B cell (primary cell): ENCODE data around the gene AANAT. TPM values are rescaled to one million over a fixed set of nuclear protein-coding genes. Genes with fewer than 3 reads are reported as not detected.

ENCODE experiments used
- ATAC-seq: fragments of 200-7000 bp; cut with Tn5 transposase; one replicate; pipeline ENCODE4 v1.10.0; 2021; ENCODE audit warnings: low read depth, mild to moderate bottlenecking, moderate number of reproducible peaks, moderate library complexity
- CTCF ChIA-PET: fragments of 350-600 bp; sonication (Branson Sonifier 250); formaldehyde crosslinking; loops from one replicate; lab custom pipeline; 2021; ENCODE audit warnings: antibody characterized with exemption, inconsistent platforms; lab: Charles Lee
- POLR2A ChIA-PET: fragments of 350-600 bp; sonication (Branson Sonifier 250); formaldehyde crosslinking; loops from one replicate; lab custom pipeline; 2021; ENCODE audit warnings: antibody characterized with exemption; lab: Charles Lee
- DNase-seq: peaks from one replicate; pipeline ENCODE4 v3.0.0; 2013
- H2AFZ ChIP-seq: 2 replicates; pipeline ENCODE4 v1.6.1; 2012; ENCODE audit warnings: mild to moderate bottlenecking, low read depth, low read length; ENCODE audit not compliant: insufficient read depth, poor library complexity, severe bottlenecking
- H3K27ac ChIP-seq, 2 donors: 1 replicate in 1 of 2; 2 replicates in 1 of 2; pipeline ENCODE4 v1.5.1; 2012 to 2013; ENCODE audit warnings: low read length in 2 of 2, mild to moderate bottlenecking in 2 of 2, moderate library complexity in 1 of 2
- H3K27me3 ChIP-seq, 4 experiments: fragments of 200-600 bp in 1 of 4; sonication (generic) in 1 of 4; replicated peaks in 1 of 4; 1 replicate in 2 of 4; 2 replicates in 2 of 4; pipeline versions ENCODE4 v1.6.1 to v1.7.0; 2013 to 2016; ENCODE audit warnings: low read length in 3 of 4, mild to moderate bottlenecking in 2 of 4, mixed read lengths in 1 of 4, moderate library complexity in 1 of 4; ENCODE audit not compliant: insufficient read depth in 4 of 4, control insufficient read depth in 3 of 4; ENCODE audit errors: control extremely low read depth in 1 of 4
- H3K36me3 ChIP-seq, 2 experiments: replicated peaks in 1 of 2; 1 replicate in 1 of 2; 2 replicates in 1 of 2; pipeline versions ENCODE4 v1.6.1 to v1.7.1; 2013; ENCODE audit warnings: low read length in 1 of 2; ENCODE audit not compliant: insufficient read depth in 2 of 2, control insufficient read depth in 1 of 2; ENCODE audit errors: control extremely low read depth in 1 of 2, extremely low read depth in 1 of 2
- H3K4me1 ChIP-seq, 2 donors: fragments of 200-600 bp in 1 of 2; sonication (generic) in 1 of 2; 1 replicate in 1 of 2; 2 replicates in 1 of 2; pipeline versions ENCODE4 v1.5.1 to v1.6.1; 2013 to 2017; ENCODE audit warnings: low read length in 2 of 2; ENCODE audit not compliant: control insufficient read depth in 2 of 2, insufficient read depth in 2 of 2
- H3K4me2 ChIP-seq: replicated peaks from 2 replicates; pipeline ENCODE3; 2012; ENCODE audit warnings: mild to moderate bottlenecking, low read depth, low read length; ENCODE audit not compliant: poor library complexity, severe bottlenecking
- H3K4me3 ChIP-seq, 5 experiments: fragments of 200-600 bp in 1 of 5; sonication (generic) in 1 of 5; 1 replicate in 3 of 5; 2 replicates in 2 of 5; pipeline versions ENCODE4 v1.5.1 to v1.7.0; 2011 to 2016; ENCODE audit warnings: low read length in 4 of 5, mild to moderate bottlenecking in 4 of 5, low read depth in 2 of 5, control low read depth in 1 of 5, moderate library complexity in 1 of 5; ENCODE audit not compliant: insufficient read depth in 1 of 5; ENCODE audit errors: control extremely low read depth in 1 of 5, extremely low read depth in 1 of 5
- H3K79me2 ChIP-seq: fragments of 200-600 bp; sonication (generic); one replicate; pipeline ENCODE4 v1.6.0; 2016; ENCODE audit warnings: low read length; ENCODE audit not compliant: control insufficient read depth, insufficient read depth
- H3K9ac ChIP-seq: fragments of 200-600 bp; sonication (generic); 2 replicates; pipeline ENCODE4 v1.6.1; 2017; ENCODE audit warnings: mild to moderate bottlenecking, low read length, moderate library complexity
- H3K9me3 ChIP-seq, 3 donors: one replicate each; pipeline versions ENCODE4 v1.6.1 to v1.7.1; 2013; ENCODE audit warnings: low read length in 2 of 3; ENCODE audit not compliant: control insufficient read depth in 2 of 3, insufficient read depth in 1 of 3; ENCODE audit errors: control extremely low read depth in 1 of 3
- H4K20me1 ChIP-seq: 2 replicates; pipeline ENCODE4 v1.6.0; 2012; ENCODE audit warnings: mild to moderate bottlenecking, low read length; ENCODE audit not compliant: insufficient read depth, control insufficient read depth, poor library complexity, severe bottlenecking
- H3K27ac Mint-ChIP-seq: one replicate; pipeline ENCODE4 v1.8.0; 2021; ENCODE audit warnings: mixed read lengths
- H3K27me3 Mint-ChIP-seq: one replicate; pipeline ENCODE4 v1.8.0; 2021; ENCODE audit warnings: mixed read lengths
- H3K4me1 Mint-ChIP-seq: one replicate; pipeline ENCODE4 v1.8.0; 2021; ENCODE audit warnings: mixed read lengths
- H3K4me3 Mint-ChIP-seq: one replicate; pipeline ENCODE4 v1.8.0; 2021; ENCODE audit warnings: mixed read lengths
- H3K9me3 Mint-ChIP-seq: one replicate; pipeline ENCODE4 v1.8.0; 2022; ENCODE audit warnings: mixed read lengths; ENCODE audit not compliant: insufficient read depth
- CTCF ChIP-seq: fragments of 200-600 bp; IDR thresholded peaks from one replicate; pipeline ENCODE4 v1.8.0; 2022; ENCODE audit warnings: antibody characterized with exemption, mild to moderate bottlenecking
- EZH2 ChIP-seq: IDR thresholded peaks from 2 replicates; pipeline ENCODE4 v1.6.1; 2012; ENCODE audit warnings: borderline replicate concordance, low read depth, mild to moderate bottlenecking, moderate library complexity, low read length; ENCODE audit not compliant: insufficient read depth, poor library complexity, severe bottlenecking
- WGBS: methylation state at CpG from one replicate; pipeline ENCODE4 v1.1.5; 2013; ENCODE audit warnings: missing lambda C conversion rate; ENCODE audit not compliant: insufficient coverage; 5-methylcytosine and 5-hydroxymethylcytosine counted together
- intact Hi-C: fragments of 100-400 bp; cut with micrococcal nuclease; formaldehyde crosslinking; loops from one replicate; pipeline ENCODE4 v1.10.0; 2022
- polyA plus RNA-seq: library from polyadenylated mRNA; depleted of rRNA; stranded (reverse); fragments of >200 nt; gene quantifications from 2 replicates; pipeline ENCODE4 v1.2.3, GENCODE V29; 2012
- total RNA-seq, 2 donors: library from RNA; stranded (reverse); fragments of 120-200 nt in 1 of 2; gene quantifications; 1 replicate in 1 of 2; 2 replicates in 1 of 2; pipeline versions ENCODE4 v1.2.3 to v1.2.4, GENCODE V29; 2013 to 2022

The AANAT gene
- total and polyA plus RNA-seq, 2 donors (not counting 1 experiment from before 2014, with no cell fraction given) = 0.42 to 0.94 TPM

- WGBS = no CpG with 5 or more reads among the region's 2 CpGs
- Histone ChIP-seq H3K79me2 (peaks cover 78% of the 10 kb centered on the region), H2AFZ (no peak overlapping the region), H3K27me3 (no peaks in the 10 kb centered on the region), H3K4me2 (no peak overlapping the region), H4K20me1 (peaks cover 15% of the 10 kb centered on the region), H3K4me1 (peaks cover 71 to 83% of the 10 kb centered on the region in 2 donors), H3K36me3 (peaks cover 0 to 2% of the 10 kb centered on the region in 2 experiments), H3K9ac (no peak overlapping the region), H3K4me3 (no peak overlapping the region), H3K9me3 (no peaks in the 10 kb centered on the region), H3K27ac (no peak overlapping the region)
- Mint-ChIP-seq H3K9me3 (no peaks in the 10 kb centered on the region), H3K27ac (peak overlapping the region; percentile 6), H3K4me1 (peaks cover 79% of the 10 kb centered on the region), H3K4me3 (peak overlapping the region; percentile 16), H3K27me3 (no peaks in the 10 kb centered on the region)
- POLR2A ChIA-PET = interaction anchor here (0.9 kb wide), 1 partner anchor 15 kb away, joined by 4 read pairs; no protein-coding TSS in a partner anchor
- ATAC-seq (no peak), DNase-seq (no peak)
- no peak for TF ChIP-seq EZH2
- no peak for TF ChIP-seq CTCF
- CTCF ChIA-PET = interaction anchor here (0.6 to 1.6 kb wide), 6 partner anchors 13 to 77 kb away, joined by 3 to 5 read pairs (median 4); no protein-coding TSS in a partner anchor
- intact Hi-C loops = no loop called here
These were observed 35.9 kb upstream of the AANAT start for GRCh38 chr17:76431509-76431908.

- no peak overlapping the region for H3K9ac ChIP-seq
- no peaks in the 10 kb centered on the region for H3K9me3 Mint-ChIP-seq
- H3K27ac ChIP-seq = no peak overlapping the region
- H3K4me1 ChIP-seq = peaks cover 66 to 78% of the 10 kb centered on the region in 2 donors
- no peaks in the 10 kb centered on the region for H3K27me3 Mint-ChIP-seq
- ChIA-PET POLR2A (no interaction called here), CTCF (interaction anchor here (1.5 kb wide), 1 partner anchor 34 kb away, joined by 4 read pairs; no protein-coding TSS in a partner anchor)
- DNase-seq (no peak), ATAC-seq (no peak)
- H3K4me2 ChIP-seq = no peak overlapping the region
- no peaks in the 10 kb centered on the region for H3K9me3 ChIP-seq
- WGBS = no CpG with 5 or more reads among the region's 6 CpGs
- TF ChIP-seq CTCF (no peak), EZH2 (no peak)
- H3K4me1 Mint-ChIP-seq = peaks cover 77% of the 10 kb centered on the region
- no peak overlapping the region for H2AFZ ChIP-seq
- H3K79me2 ChIP-seq = peaks cover 78% of the 10 kb centered on the region
- H3K36me3 ChIP-seq = peaks cover 0 to 2% of the 10 kb centered on the region in 2 experiments
- H3K4me3 ChIP-seq = no peak overlapping the region
- no peak overlapping the region for H3K27ac Mint-ChIP-seq
- no peak overlapping the region for H3K4me3 Mint-ChIP-seq
- intact Hi-C loops = no loop called here
- peaks cover 19% of the 10 kb centered on the region for H4K20me1 ChIP-seq
- no peaks in the 10 kb centered on the region for H3K27me3 ChIP-seq
These were observed 35.4 kb upstream of the AANAT start for GRCh38 chr17:76432004-76432403.
